ENCODE measurements around the gene TSBP1.

The TSBP1 gene

GRCh38 chr6:32247401-32247800 is 124.3 kb downstream of the TSBP1 start:
- ChIA-PET CTCF (interaction anchor here (1.1 to 3.1 kb wide), 2 partner anchors 129 to 538 kb away, joined by 3 to 8 read pairs; no protein-coding TSS in a partner anchor), POLR2A (no interaction called here)
- TF ChIP-seq, protein P1, sequence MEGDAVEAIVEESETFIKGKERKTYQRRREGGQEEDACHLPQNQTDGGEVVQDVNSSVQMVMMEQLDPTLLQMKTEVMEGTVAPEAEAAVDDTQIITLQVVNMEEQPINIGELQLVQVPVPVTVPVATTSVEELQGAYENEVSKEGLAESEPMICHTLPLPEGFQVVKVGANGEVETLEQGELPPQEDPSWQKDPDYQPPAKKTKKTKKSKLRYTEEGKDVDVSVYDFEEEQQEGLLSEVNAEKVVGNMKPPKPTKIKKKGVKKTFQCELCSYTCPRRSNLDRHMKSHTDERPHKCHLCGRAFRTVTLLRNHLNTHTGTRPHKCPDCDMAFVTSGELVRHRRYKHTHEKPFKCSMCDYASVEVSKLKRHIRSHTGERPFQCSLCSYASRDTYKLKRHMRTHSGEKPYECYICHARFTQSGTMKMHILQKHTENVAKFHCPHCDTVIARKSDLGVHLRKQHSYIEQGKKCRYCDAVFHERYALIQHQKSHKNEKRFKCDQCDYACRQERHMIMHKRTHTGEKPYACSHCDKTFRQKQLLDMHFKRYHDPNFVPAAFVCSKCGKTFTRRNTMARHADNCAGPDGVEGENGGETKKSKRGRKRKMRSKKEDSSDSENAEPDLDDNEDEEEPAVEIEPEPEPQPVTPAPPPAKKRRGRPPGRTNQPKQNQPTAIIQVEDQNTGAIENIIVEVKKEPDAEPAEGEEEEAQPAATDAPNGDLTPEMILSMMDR (IDR thresholded peaks at IDR 0.05; ENCODE audit: control extremely low read depth, extremely low read depth, low read depth, missing control alignments) = no peak
- DNase-seq (ENCODE audit: extremely low spot score) = no peak

GRCh38 chr6:32244946-32245398 is 126.7 kb downstream of the TSBP1 start:
- ChIA-PET POLR2A (no interaction called here), CTCF (interaction anchor here (0.7 to 2.9 kb wide), 28 partner anchors 8 to 557 kb away, joined by 3 to 39 read pairs (median 4); partner anchors contain the start of genes BTNL2 and NOTCH4)
- peak; percentile 83 for DNase-seq (ENCODE audit: extremely low spot score)
- TF ChIP-seq, protein P1 (IDR thresholded peaks at IDR 0.05; ENCODE audit: control extremely low read depth, extremely low read depth, low read depth, missing control alignments) = peak; percentile 95

- ChIA-PET CTCF (interaction anchor here (0.8 to 2.9 kb wide), 12 partner anchors 12 to 549 kb away, joined by 3 to 39 read pairs (median 4); partner anchors contain the start of gene NOTCH4), POLR2A (no interaction called here)
- no peak for DNase-seq (ENCODE audit: extremely low spot score)
- TF ChIP-seq, protein P1 (IDR thresholded peaks at IDR 0.05; ENCODE audit: control extremely low read depth, extremely low read depth, low read depth, missing control alignments) = no peak
These were observed 127.4 kb downstream of the TSBP1 start for GRCh38 chr6:32244270-32244669.
